Activated gamma-delta T cell treated with Interleukin-2 at 50 U/mL for 16 hours (primary cell): ENCODE measurements around the gene CELA3B.
"Not testable (repeated sequence)": the region's sequence is repeated elsewhere in the genome, so short reads cannot be mapped to it uniquely, and the experiment has no call there.

ENCODE experiments used
- DNase-seq: peaks from one replicate; pipeline ENCODE4 v3.0.0-alpha.2; 2020

Gene CELA3B

DNA sequence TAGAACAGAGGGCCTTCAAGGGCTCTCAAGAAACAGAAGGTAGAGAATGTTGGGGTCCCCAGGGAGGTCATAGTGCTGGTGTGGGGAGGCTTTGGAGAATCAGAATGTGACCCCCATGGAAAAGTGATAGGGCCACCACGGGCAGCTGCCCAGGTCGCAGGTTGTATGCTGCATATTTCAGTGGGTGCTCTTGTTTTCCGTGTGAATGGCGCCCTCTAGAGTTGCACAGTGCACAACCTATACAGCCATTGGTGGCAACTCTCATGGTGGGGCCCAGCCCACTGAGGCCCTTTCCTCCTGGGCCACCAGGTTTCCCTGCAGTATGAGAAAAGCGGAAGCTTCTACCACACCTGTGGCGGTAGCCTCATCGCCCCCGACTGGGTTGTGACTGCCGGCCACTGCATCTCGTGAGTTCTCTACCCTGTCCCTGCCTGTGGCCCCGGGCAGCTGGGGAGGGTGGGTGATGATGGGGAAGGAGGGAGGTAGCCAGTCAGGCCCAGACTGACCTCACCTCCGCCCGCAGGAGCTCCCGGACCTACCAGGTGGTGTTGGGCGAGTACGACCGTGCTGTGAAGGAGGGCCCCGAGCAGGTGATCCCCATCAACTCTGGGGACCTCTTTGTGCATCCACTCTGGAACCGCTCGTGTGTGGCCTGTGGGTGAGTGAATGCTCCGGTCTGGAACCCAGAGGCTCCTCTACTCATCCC lies 3.8 kb downstream of the CELA3B start:
- DNase-seq: not testable (repeated sequence)

DNA sequence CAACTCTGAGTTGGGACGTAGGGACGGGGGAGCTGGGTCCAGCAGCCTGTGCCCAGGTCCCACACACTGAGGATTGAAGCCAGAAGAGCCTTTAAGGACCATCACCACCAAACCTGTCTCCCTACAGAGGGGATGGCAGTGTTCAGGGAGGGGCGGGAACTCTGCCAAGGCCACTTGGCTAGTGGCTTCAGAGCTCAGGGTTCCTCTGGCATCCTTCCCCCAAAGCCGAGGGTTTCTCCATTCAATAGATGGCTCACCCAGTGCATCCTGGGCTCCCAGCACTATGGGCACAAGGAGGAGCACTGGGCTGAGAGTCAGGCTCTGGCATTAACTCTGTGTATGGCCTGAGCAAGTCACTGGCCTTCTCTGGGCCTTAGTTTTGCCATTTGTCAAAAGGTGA lies 4.4 kb downstream of the CELA3B start:
- DNase-seq: not testable (repeated sequence)

- not testable (repeated sequence) for DNase-seq
These were observed 5.3 kb downstream of the CELA3B start for GRCh38 chr1:21982122-21982521.

DNA sequence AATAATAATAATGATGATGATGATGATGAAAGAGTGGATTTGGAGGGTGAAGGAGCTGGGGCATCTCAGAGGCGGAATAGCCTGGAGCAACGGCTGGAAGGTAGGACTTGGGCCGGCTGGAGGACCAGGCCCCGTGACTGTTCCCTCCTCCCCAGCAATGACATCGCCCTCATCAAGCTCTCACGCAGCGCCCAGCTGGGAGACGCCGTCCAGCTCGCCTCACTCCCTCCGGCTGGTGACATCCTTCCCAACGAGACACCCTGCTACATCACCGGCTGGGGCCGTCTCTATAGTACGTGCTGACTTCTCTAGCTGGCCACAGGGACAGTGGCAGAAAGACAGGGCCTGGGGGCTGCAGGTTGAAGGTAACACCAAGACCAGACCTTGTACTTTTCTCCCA lies 6.7 kb downstream of the CELA3B start:
- DNase-seq: not testable (repeated sequence)

DNA sequence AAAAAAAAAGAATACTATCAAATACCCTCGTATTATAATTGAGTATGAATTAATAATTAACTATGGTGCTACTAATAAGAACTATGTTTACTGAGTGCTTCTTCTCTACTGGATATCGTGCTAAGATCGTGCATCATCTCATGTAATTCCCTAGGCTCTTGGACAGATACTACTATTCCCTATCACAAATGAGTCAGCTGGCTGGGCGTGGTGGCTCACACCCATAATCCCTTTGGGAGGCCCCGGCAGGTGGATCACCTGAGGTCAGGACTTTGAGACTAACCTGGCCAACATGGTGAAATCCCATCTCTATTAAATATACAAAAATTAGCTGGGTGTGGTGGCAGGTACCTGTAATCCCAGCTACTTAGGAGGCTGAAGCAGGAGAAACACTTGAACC lies 9.1 kb downstream of the CELA3B start:
- DNase-seq: not testable (repeated sequence)

DNA sequence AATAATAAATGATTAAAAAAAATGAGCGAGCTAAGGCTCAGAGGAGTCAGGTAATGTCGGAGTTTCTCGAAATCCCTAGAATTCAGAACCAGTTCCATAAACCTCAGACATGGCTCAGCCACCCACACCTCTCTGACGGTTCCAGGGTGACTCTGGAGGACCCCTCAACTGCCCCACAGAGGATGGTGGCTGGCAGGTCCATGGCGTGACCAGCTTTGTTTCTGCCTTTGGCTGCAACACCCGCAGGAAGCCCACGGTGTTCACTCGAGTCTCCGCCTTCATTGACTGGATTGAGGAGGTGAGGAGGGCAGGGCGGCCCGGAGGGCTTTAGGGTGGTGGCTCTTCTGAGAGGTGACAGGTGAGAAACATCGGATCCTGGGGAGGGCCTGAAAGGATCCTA lies 9.6 kb downstream of the CELA3B start:
- DNase-seq: not testable (repeated sequence)

GRCh38 chr1:21989672-21990393 lies 13.0 kb downstream of the CELA3B start:
- not testable (repeated sequence) for DNase-seq

- DNase-seq: not testable (repeated sequence)
These were observed 15.4 kb downstream of the CELA3B start for GRCh38 chr1:21992186-21992585.

DNA sequence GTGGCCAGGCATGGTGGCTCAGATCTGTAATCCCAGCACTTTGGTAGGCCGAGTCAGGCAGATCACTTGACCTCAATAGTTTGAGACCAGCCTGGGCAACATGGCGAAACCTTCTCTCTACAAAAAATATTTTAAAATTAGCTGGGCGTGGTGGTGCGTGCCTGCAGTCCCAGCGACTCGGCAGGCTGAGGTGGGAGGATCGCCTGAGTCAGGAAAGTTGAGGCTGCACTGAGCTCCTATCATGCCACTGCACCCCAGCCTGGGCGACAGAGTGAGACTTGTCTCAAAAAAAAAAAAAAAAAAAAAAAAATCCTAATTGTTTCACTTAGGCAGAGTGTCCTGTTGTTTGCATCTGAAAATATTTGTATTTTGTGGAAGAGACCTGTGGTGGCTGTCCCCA lies 17.9 kb downstream of the CELA3B start:
- not testable (repeated sequence) for DNase-seq

DNA sequence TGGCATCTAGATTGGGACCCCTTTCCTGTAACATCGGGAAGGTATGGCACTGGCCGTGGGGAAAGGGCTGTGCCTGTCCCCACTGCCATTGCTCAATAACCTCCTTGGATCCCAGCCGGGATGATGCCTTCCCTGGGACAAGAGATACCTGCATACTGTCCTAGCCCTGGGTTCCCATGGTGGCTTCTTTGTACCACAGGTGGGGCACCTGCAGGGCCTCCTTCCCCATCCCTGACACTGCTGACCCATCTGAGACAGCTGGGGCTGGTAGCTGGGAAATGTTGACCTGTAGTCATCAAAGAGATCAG lies 19.8 kb downstream of the CELA3B start:
- DNase-seq: not testable (repeated sequence)

- not testable (repeated sequence) for DNase-seq
These were observed 21.2 kb downstream of the CELA3B start for GRCh38 chr1:21997891-21998623.

DNA sequence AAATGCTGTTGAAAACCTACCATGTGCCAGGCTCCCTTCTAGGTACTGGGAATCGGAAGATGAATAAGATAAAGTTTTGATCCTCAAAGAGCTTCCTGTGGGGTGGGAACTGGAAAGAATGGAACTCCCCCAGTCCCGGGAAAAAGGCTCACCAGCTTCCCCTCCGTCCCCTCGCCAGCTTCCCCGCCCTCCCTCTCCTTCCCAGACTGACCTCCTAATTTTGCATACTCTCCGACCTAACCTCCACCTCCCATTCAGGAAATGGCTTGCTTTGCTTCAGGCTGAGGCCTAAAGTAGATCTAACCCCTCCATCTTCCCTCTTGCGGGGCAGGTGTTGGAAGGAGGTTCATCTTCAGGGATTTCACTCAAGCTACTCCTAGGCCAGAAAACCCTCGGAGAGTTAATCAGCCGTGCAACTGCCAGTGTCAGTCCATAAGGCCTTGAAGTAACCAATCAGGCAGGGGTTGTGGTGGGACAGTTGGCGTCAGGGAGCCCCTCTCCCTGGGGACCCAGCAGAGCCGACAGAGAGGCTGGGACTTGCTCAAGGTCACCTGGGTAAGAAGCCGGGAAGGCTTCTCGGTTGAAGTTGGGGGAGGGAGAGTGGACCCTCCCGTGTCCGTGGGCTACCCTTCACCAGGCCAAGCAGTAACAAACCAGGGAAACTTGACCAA lies 21.9 kb downstream of the CELA3B start:
- DNase-seq: not testable (repeated sequence)

DNA sequence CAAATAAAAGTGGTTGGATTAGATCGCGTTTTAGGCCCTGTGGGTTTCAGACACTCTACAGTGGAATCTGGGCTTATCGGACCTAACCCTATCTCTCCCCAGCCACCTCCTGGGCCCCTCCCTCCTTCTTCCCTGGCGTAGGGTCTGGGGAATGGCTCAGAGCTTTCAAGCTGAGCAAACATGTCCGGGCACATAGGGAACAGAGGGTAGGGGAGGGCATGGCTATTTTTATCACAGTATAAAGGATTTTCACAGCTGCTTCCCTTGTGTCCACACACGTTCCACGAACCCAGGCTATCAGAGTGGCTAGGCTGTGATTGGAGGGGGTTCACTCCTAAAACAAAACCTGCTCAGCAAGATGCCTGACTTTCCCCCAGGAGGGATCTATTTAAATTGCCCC lies 22.8 kb downstream of the CELA3B start:
- not testable (repeated sequence) for DNase-seq

DNA sequence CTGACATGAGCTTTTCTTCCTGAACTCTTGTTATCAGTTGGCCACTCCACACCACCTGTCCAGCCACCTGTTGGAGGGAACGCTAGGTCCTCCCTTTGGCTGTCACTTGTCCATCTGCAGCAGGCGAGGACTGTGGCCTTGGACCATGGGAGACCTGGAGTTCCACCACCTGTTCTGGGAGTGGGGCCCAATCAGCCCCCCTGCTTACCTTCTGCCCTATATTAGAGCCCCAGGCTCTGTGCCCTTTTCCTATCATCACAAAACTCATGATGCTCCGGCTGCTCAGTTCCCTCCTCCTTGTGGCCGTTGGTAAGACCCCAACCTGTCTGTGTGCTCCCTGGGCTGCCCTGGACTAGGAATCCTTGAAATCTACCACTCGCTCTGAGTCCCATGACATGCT lies 24.6 kb downstream of the CELA3B start, which contains the start of gene CELA3A:
TSS of gene CELA3A (plus strand) at position 249 of the 400 bp plus-strand sequence. CDS start at position 267, 18 bp downstream.
- DNase-seq: no peak

GRCh38 chr1:22002461-22002860 lies 25.6 kb downstream of the CELA3B start:
- DNase-seq: not testable (repeated sequence)

DNA sequence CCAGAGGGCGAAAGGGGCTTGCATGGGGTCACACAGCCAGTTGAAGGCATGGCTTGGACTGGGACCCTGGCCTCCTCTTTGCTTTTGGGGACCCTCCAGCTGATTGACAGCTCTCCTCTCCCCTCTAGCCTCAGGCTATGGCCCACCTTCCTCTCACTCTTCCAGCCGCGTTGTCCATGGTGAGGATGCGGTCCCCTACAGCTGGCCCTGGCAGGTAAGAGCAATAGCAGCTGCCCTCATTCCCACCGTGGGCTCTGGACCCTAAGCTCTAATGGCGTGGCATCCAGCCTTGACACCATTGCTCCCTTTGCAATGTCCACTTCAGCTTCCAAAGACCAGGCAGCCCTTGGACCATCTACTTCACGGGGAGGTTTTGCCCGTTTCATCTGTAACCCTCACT lies 26.1 kb downstream of the CELA3B start:
- not testable (repeated sequence) for DNase-seq

DNA sequence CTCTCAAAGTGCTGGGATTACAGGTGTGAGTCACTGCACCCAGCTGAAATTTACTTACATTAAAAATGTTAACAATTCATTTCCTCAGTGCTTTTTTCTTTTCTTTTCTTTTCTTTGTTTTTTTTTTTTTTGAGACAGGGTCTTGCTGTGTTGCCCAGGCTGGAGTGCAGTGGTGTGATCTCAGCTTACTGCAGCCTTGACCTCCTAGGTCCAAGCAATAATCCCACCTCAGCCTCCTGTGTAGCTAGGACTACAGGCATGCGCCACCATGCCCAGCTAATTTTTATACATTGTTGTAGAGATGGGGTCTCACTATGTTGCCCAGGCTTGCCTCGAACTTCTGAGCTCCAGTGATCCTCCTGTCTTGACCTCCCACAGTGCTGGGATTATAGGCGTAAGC lies 27.1 kb downstream of the CELA3B start:
- DNase-seq: not testable (repeated sequence)

DNA sequence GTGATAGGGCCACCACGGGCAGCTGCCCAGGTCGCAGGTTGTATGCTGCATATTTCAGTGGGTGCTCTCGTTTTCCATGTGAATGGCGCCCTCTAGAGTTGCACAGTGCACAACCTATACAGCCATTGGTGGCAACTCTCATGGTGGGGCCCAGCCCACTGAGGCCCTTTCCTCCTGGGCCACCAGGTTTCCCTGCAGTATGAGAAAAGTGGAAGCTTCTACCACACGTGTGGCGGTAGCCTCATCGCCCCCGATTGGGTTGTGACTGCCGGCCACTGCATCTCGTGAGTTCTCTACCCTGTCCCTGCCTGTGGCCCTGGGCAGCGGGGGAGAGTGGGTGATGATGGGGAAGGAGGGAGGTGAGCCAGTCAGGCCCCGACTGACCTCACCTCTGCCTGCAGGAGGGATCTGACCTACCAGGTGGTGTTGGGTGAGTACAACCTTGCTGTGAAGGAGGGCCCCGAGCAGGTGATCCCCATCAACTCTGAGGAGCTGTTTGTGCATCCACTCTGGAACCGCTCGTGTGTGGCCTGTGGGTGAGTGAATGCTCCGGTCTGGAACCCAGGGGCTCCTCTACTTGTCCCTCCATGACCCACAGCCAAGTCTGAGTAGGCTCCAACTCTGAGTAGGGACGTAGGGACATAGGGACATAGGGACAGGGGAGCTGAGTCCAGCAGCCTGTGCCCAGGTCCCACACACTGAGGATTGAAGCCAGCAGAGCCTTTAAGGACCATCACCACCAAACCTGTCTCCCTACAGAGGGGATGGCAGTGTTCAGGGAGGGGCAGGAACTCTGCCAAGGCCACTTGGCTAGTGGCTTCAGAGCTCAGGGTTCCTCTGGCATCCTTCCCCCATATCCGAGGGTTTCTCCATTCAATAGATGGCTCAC lies 28.7 kb downstream of the CELA3B start:
- DNase-seq: not testable (repeated sequence)

DNA sequence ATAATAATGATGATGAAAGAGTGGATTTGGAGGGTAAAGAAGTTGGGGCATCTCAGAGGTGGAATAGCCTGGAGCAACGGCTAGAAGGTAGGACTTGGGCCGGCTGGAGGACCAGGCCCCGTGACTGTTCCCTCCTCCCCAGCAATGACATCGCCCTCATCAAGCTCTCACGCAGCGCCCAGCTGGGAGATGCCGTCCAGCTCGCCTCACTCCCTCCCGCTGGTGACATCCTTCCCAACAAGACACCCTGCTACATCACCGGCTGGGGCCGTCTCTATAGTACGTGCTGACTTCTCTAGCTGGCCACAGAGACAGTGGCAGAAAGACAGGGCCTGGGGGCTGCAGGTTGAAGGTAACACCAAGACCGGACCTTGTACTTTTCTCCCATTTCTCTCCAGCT lies 29.9 kb downstream of the CELA3B start:
- DNase-seq: not testable (repeated sequence)

- not testable (repeated sequence) for DNase-seq
These were observed 30.4 kb downstream of the CELA3B start for GRCh38 chr1:22007262-22007661.

DNA sequence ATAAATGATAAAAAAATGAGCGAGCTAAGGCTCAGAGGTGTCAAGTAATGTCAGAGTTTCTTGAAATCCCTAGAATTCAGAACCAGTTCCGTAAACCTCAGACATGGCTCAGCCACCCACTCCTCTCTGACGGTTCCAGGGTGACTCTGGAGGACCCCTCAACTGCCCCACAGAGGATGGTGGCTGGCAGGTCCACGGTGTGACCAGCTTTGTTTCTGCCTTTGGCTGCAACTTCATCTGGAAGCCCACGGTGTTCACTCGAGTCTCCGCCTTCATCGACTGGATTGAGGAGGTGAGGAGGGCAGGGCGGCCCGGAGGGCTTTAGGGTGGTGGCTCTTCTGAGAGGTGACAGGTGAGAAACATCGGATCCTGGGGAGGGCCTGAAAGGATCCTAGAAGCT lies 32.7 kb downstream of the CELA3B start:
- not testable (repeated sequence) for DNase-seq

- DNase-seq: not testable (repeated sequence)
These were observed 35.9 kb downstream of the CELA3B start for GRCh38 chr1:22012752-22013151.
